AG04449 (cell line): ENCODE results near the gene TCN2.
"Not testable (repeated sequence)": the region's sequence is repeated elsewhere in the genome, so short reads cannot be mapped to it uniquely, and the experiment has no call there.

ENCODE experiments used
- CTCF ChIA-PET: fragments of 350-600 bp; formaldehyde crosslinking; extraction: SDS; loops from one replicate; lab custom pipeline; 2021; ENCODE audit warnings: antibody characterized with exemption; lab: Yijun Ruan, JAX
- POLR2A ChIA-PET: fragments of 400-600, 350-600 bp; formaldehyde crosslinking; extraction: SDS; loops from one replicate; lab custom pipeline; 2020; ENCODE audit warnings: antibody characterized with exemption, inconsistent platforms; lab: Yijun Ruan, JAX
- DNase-seq: peaks from one replicate; pipeline ENCODE4 v3.0.0-alpha.2; 2010; ENCODE audit warnings: low read depth, low spot score
- H3K4me3 ChIP-seq: 2 replicates; pipeline ENCODE4 v1.5.1; 2011; ENCODE audit warnings: low read depth, mild to moderate bottlenecking, control low read depth, low read length
- CTCF ChIP-seq: IDR thresholded peaks from one replicate; pipeline ENCODE4 v1.5.1; 2011; ENCODE audit warnings: mild to moderate bottlenecking, moderate library complexity, low read length, control low read depth, inconsistent platforms; ENCODE audit not compliant: insufficient read depth; ENCODE audit errors: missing control alignments

Gene TCN2

GRCh38 chr22:30564045-30564760 is 42.8 kb upstream of the TCN2 start:
- DNase-seq = no peak
- POLR2A ChIA-PET = no interaction called here
- H3K4me3 ChIP-seq = no peak overlapping the region
- TF ChIP-seq CTCF = no peak
- CTCF ChIA-PET = no interaction called here

- H3K4me3 ChIP-seq = no peak overlapping the region
- CTCF ChIA-PET = no interaction called here
- DNase-seq = no peak
- POLR2A ChIA-PET = no interaction called here
- TF ChIP-seq CTCF = no peak
These were observed 42.2 kb upstream of the TCN2 start for GRCh38 chr22:30564761-30565119.

GRCh38 chr22:30565341-30565740 is 41.6 kb upstream of the TCN2 start:
- CTCF ChIA-PET = no interaction called here
- no peak for TF ChIP-seq CTCF
- no peak overlapping the region for H3K4me3 ChIP-seq
- POLR2A ChIA-PET = no interaction called here
- DNase-seq = no peak

- no peak for DNase-seq
- no peak overlapping the region for H3K4me3 ChIP-seq
- ChIA-PET CTCF (no interaction called here), POLR2A (no interaction called here)
- TF ChIP-seq CTCF = no peak
These were observed 40.8 kb upstream of the TCN2 start for GRCh38 chr22:30566125-30566524.

- POLR2A ChIA-PET, H3K4me3 ChIP-seq, CTCF ChIA-PET, DNase-seq: not testable (repeated sequence)
These were observed 39.7 kb upstream of the TCN2 start for GRCh38 chr22:30567277-30567676.

GRCh38 chr22:30568137-30568805 is 38.7 kb upstream of the TCN2 start:
- TF ChIP-seq CTCF = no peak
- CTCF ChIA-PET = no interaction called here
- DNase-seq = no peak
- no peak overlapping the region for H3K4me3 ChIP-seq
- POLR2A ChIA-PET = no interaction called here
